H1 (cell line): ENCODE results near the gene SMDT1.

Source experiments
- CTCF ChIP-seq, 3 experiments: IDR thresholded peaks; 1 replicate in 2 of 3; 2 replicates in 1 of 3; pipeline versions ENCODE4 v1.5.1 to v1.6.1; 2011; ENCODE audit warnings: low read length in 3 of 3, mild to moderate bottlenecking in 3 of 3, inconsistent platforms in 2 of 3, low read depth in 1 of 3, moderate library complexity in 1 of 3; ENCODE audit not compliant: insufficient read depth in 1 of 3; ENCODE audit errors: control extremely low read depth in 1 of 3
- MAFK ChIP-seq: IDR thresholded peaks from 2 replicates; pipeline ENCODE4 v1.6.1; 2012; ENCODE audit warnings: low read depth, mild to moderate bottlenecking, improper control_type of control experiment, low read length
- SAP30 ChIP-seq: fragments of 300-600 bp; sonication (generic); IDR thresholded peaks from 2 replicates; pipeline ENCODE4 v1.7.1; 2012; ENCODE audit warnings: low read length, moderate library complexity, mild to moderate bottlenecking, inconsistent platforms; ENCODE audit not compliant: insufficient read depth, insufficient replicate concordance

GRCh38 chr22:42131562-42131961 lies 52.1 kb downstream of the SMDT1 start:
- TF ChIP-seq CTCF (IDR thresholded peaks at IDR 0.05; ENCODE audit: control extremely low read depth in 1 of 3, insufficient read depth in 1 of 3, low read depth in 1 of 3, low read length in 3 of 3) (no peak), MAFK (no peak), SAP30 (no peak)
